GM18519 (cell line): ENCODE results near the gene USP37.
"Not testable (repeated sequence)": the region's sequence is repeated elsewhere in the genome, so short reads cannot be mapped to it uniquely, and the experiment has no call there.

Experiments used
- ATAC-seq: cut with Tn5 transposase; IDR thresholded peaks from one replicate; pipeline ENCODE4 v1.9.1; 2021; ENCODE audit warnings: mild to moderate bottlenecking, moderate library complexity; ENCODE audit not compliant: unreplicated experiment, low FRiP score

USP37 gene

GRCh38 chr2:218554225-218554624 lies 13.9 kb downstream of the USP37 start:
- ATAC-seq: not testable (repeated sequence)

- ATAC-seq: no peak
These were observed 20.2 kb downstream of the USP37 start for GRCh38 chr2:218547978-218548377.

- no peak for ATAC-seq
These were observed 20.6 kb downstream of the USP37 start for GRCh38 chr2:218547511-218547910.

- ATAC-seq: no peak
These were observed 22.1 kb downstream of the USP37 start for GRCh38 chr2:218546012-218546411.

GRCh38 chr2:218540015-218540414 lies 28.1 kb downstream of the USP37 start:
- no peak for ATAC-seq

- ATAC-seq: no peak
These were observed 31.2 kb downstream of the USP37 start for GRCh38 chr2:218536804-218537494.

GRCh38 chr2:218529990-218530389 lies 38.2 kb downstream of the USP37 start:
- no peak for ATAC-seq

GRCh38 chr2:218528409-218528808 lies 39.7 kb downstream of the USP37 start:
- not testable (repeated sequence) for ATAC-seq

- no peak for ATAC-seq
These were observed 44.5 kb downstream of the USP37 start for GRCh38 chr2:218523651-218524050.

GRCh38 chr2:218518876-218519275 lies 49.3 kb downstream of the USP37 start:
- no peak for ATAC-seq

- no peak for ATAC-seq
These were observed 50.5 kb downstream of the USP37 start for GRCh38 chr2:218517434-218518206.

- no peak for ATAC-seq
These were observed 51.5 kb downstream of the USP37 start for GRCh38 chr2:218516614-218517013.

GRCh38 chr2:218513676-218514075 lies 54.5 kb downstream of the USP37 start:
- ATAC-seq: no peak

GRCh38 chr2:218508299-218508698 lies 59.9 kb downstream of the USP37 start:
- ATAC-seq: no peak

GRCh38 chr2:218505754-218506371 lies 62.3 kb downstream of the USP37 start:
- ATAC-seq: no peak

- no peak for ATAC-seq
These were observed 66.5 kb downstream of the USP37 start for GRCh38 chr2:218501665-218502064.

GRCh38 chr2:218500501-218501060 lies 67.6 kb downstream of the USP37 start:
- ATAC-seq: no peak

- ATAC-seq: no peak
These were observed 82.0 kb downstream of the USP37 start for GRCh38 chr2:218485986-218486667.

- no peak for ATAC-seq
These were observed 85.5 kb downstream of the USP37 start for GRCh38 chr2:218482651-218483050.

GRCh38 chr2:218479595-218479994 lies 88.6 kb downstream of the USP37 start:
- ATAC-seq: no peak

GRCh38 chr2:218478544-218478943 lies 89.6 kb downstream of the USP37 start:
- no peak for ATAC-seq
